Tibial nerve (tissue), 4 donors: Measurements from ENCODE around the gene ANKRD31.

ENCODE experiments used
- CTCF ChIP-seq, 5 experiments: fragments of 200-600 bp in 3 of 5; fragments of 450-650 bp in 2 of 5; sonication (generic) in 3 of 5; IDR thresholded peaks; one replicate each; pipeline ENCODE4 v1.5.1; 2016 to 2019; ENCODE audit warnings: antibody characterized with exemption in 5 of 5, mild to moderate bottlenecking in 3 of 5, moderate library complexity in 2 of 5
- EP300 ChIP-seq, 2 donors: sonication (generic); formaldehyde crosslinking; IDR thresholded peaks; one replicate each; pipeline ENCODE4 v1.6.1; 2017; ENCODE audit warnings: antibody characterized with exemption in 2 of 2, mild to moderate bottlenecking in 1 of 2
- POLR2A ChIP-seq, 2 donors: fragments of 450-650 bp; IDR thresholded peaks; one replicate each; pipeline ENCODE4 v1.6.1; 2017; ENCODE audit warnings: antibody characterized with exemption in 2 of 2, mild to moderate bottlenecking in 2 of 2, moderate library complexity in 2 of 2

DNA sequence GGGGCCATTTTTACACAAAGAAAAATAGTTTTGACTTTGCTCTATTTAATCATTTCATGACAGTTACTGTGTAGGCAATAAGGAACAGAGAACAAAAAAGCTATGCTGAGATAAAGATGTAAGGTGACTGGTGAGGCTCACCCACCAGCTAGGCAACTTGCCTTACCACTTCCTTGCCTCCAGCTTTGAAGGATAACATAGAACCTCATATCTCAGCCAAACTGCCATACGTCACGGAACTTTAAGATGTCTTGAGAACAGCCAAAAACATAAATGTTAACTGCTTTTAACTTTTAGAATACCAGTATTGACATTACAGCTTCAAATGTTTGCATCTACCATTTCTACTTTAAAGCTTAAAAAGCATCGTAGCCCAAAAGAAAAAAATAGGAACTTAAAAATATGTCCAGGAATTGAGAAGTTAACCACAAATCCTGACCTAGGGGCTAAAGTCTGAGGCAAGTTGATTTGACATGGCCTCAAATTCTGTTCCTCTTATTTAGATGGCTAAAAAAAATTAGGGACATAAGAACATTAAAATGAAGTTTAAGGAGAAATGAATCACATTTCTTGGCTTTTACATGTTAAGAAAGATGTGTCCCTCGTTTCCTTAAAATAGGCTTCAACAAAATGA lies 176.6 kb downstream of the ANKRD31 start:
- no peak for TF ChIP-seq CTCF (IDR thresholded peaks at IDR 0.05)
- TF ChIP-seq POLR2A (IDR thresholded peaks at IDR 0.05), result no peak
- TF ChIP-seq EP300 (IDR thresholded peaks at IDR 0.05), result no peak
